GM19240 (cell line): ENCODE measurements around the gene GJA5.

Source experiments
- DNase-seq: peaks from one replicate; pipeline ENCODE4 v3.0.0; 2011; ENCODE audit warnings: low spot score; ENCODE audit not compliant: insufficient read length

Gene GJA5

DNA sequence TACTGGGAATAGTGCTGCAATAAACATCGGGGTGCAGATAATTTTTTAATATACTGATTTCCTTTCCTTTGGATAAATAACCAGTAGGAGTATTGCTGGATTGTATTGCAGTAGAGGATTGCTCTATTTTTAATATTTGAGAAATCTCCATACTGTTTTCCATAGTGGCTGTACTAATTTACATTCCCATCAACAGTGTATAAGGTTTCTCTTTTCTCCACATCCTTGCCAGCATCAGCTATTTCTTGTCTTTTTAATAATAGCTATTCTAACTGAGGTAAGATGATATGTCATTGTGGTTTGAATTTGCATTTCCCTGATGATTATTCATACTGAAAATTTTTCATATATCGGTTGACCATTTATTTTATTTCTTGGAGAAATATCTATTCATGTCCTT is 31.1 kb downstream of the GJA5 start:
- DNase-seq = no peak

GRCh38 chr1:147726168-147726567 is 34.2 kb downstream of the GJA5 start:
- DNase-seq = no peak

DNA sequence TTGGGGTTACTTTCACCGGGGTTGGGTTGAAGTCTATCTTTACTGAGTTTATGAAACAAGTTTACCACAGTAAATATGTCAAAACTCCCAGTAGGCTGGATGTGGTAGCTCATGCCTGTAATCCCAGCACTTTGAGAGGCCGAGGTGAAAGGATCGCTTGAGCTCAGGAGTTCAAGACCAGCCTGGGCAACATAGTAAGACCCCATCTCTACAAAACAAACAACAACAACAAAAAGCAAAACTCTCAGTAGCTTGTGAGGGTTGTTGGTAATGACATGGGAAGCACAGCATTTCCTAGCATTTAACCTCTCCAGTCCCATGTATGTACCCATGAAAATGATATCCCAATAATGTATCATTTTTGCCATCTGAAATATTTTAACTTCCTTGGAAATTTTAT is 34.7 kb downstream of the GJA5 start:
- DNase-seq = no peak

- DNase-seq = no peak
These were observed 36.6 kb downstream of the GJA5 start for GRCh38 chr1:147723691-147724323.

GRCh38 chr1:147722124-147722523 is 38.3 kb downstream of the GJA5 start:
- DNase-seq = no peak

- no peak for DNase-seq
These were observed 38.7 kb downstream of the GJA5 start for GRCh38 chr1:147721716-147722115.

- no peak for DNase-seq
These were observed 39.8 kb downstream of the GJA5 start for GRCh38 chr1:147720557-147720956.

- DNase-seq = no peak
These were observed 40.6 kb downstream of the GJA5 start for GRCh38 chr1:147719711-147720225.

- DNase-seq = no peak
These were observed 41.2 kb downstream of the GJA5 start for GRCh38 chr1:147719029-147719698.

DNA sequence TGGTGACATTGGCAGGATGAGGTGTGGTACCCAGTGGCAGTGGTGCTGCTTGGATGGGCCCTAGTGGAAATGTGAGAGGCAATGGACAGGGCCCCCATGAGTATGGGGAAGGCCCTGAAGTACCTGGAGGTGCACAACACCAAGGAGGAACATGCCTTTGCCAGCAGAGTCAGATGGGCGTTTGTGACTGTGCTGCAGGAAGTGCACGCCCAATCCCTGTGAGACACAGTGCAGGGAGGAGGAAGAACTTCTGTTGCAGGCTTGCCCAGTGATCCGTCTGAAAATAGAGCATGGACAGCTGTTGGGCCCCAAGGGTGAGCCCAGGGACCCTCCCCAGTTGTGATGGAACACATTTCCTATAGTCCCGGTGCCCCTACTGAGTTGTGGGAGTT is 42.7 kb downstream of the GJA5 start:
- DNase-seq = no peak

- DNase-seq = no peak
These were observed 43.2 kb downstream of the GJA5 start for GRCh38 chr1:147717051-147717705.

DNA sequence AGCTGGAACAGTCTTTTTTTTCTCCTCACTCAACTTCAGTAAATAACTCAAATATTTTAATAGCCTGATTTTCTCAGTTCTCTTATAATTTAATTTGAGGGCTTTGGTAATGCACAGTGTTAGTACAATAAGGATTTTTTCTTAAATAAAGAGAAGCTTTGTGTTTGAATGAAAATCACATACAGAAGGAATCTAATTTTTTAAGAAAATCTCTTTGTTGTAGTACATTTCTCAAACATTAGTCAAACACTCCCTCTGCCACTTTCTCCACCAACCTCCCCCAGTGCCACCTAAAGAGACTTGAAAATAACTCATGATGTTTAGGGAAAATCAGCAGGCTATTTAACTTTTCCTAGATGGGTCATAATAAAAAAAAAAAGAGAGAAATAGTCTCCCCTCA is 47.8 kb downstream of the GJA5 start:
- no peak for DNase-seq
